GM12878 (cell line): Measurements from ENCODE around the gene HERPUD1. TPM values are rescaled to one million over a fixed set of nuclear protein-coding genes. Genes with fewer than 3 reads are reported as not detected.
A peak's percentile ranks its signal among the peaks of the same experiment; 100 is the strongest.

ENCODE experiments used
- CEBPB ChIP-seq, 2 experiments: fragments of 150-350 bp in 1 of 2; IDR thresholded peaks; 2 replicates each; pipeline ENCODE4 v1.6.1; 2012 to 2014; ENCODE audit warnings: low read depth in 2 of 2, low read length in 2 of 2, borderline replicate concordance in 1 of 2, inconsistent platforms in 1 of 2
- FOS ChIP-seq: IDR thresholded peaks from 3 replicates; pipeline ENCODE4 v1.6.1; 2011; ENCODE audit warnings: borderline replicate concordance; ENCODE audit not compliant: insufficient read length; ENCODE audit errors: extremely low read depth
- FOXM1 ChIP-seq: IDR thresholded peaks from 2 replicates; pipeline ENCODE4 v1.6.1; 2012; ENCODE audit warnings: low read depth, mild to moderate bottlenecking, inconsistent platforms, low read length, moderate library complexity
- IKZF1 ChIP-seq: fragments of 450-650 bp; conservative IDR thresholded peaks from 2 replicates; pipeline ENCODE4 v1.6.1; 2017; ENCODE audit warnings: antibody characterized with exemption, mild to moderate bottlenecking
- NRF1 ChIP-seq: conservative IDR thresholded peaks from 2 replicates; pipeline ENCODE4 v1.6.1; 2011; ENCODE audit warnings: mild to moderate bottlenecking, low read depth, low read length, improper control_type of control experiment
- RELA ChIP-seq: fragments of 450-650 bp; IDR thresholded peaks from 2 replicates; pipeline ENCODE4 v1.8.0; 2014; ENCODE audit warnings: borderline replicate concordance; ENCODE audit not compliant: partially characterized antibody
- RUNX3 ChIP-seq: IDR thresholded peaks from 2 replicates; pipeline ENCODE4 v1.6.1; 2012; ENCODE audit warnings: low read length, inconsistent platforms
- TCF3 ChIP-seq: IDR thresholded peaks from 2 replicates; pipeline ENCODE4 v1.6.1; 2012; ENCODE audit warnings: low read depth, mild to moderate bottlenecking, low read length, borderline replicate concordance; ENCODE audit not compliant: insufficient read depth
- YBX1 ChIP-seq: fragments of 450-650 bp; IDR thresholded peaks from 2 replicates; pipeline ENCODE4 v1.6.1; 2016; ENCODE audit warnings: antibody characterized with exemption
- ZSCAN29 ChIP-seq: fragments of 450-650 bp; IDR thresholded peaks from 2 replicates; pipeline ENCODE4 v1.6.1; 2017; ENCODE audit warnings: mild to moderate bottlenecking, moderate library complexity
- polyA plus RNA-seq, 11 experiments: library from polyadenylated mRNA; depleted of rRNA in 4 of 11; unstranded in 6 of 11; stranded (reverse) in 5 of 11; fragments of >200 nt; fragmentation: Nextera tagmentation in 4 of 11; fragmentation: Illumina TruSeq in 1 of 11; extraction: Ambion mirVana in 4 of 11; extraction: Trizol in 1 of 11; gene quantifications; 1 replicate in 1 of 11; 2 replicates in 10 of 11; pipeline versions ENCODE4 v1.2.1 to v1.2.3, GENCODE V29; 2011 to 2016; ENCODE audit warnings: inconsistent platforms in 2 of 11, missing spikeins in 2 of 11, low read depth in 1 of 11
- total RNA-seq, 4 experiments: library from RNA; depleted of rRNA in 3 of 4; stranded (reverse); fragments of >200 nt in 3 of 4; fragmentation: Illumina TruSeq in 1 of 4; extraction: Trizol in 1 of 4; gene quantifications; 2 replicates each; pipeline versions ENCODE4 v1.2.1 to v1.2.3, GENCODE V29; 2013 to 2021
- TF ChIP-seq, protein P1 (sequence below): fragments of 450-650 bp; IDR thresholded peaks from 2 replicates; pipeline ENCODE4 v1.6.1; 2018; ENCODE audit warnings: borderline replicate concordance, mild to moderate bottlenecking; ENCODE audit not compliant: partially characterized antibody
- TF ChIP-seq, protein P2 (sequence below): IDR thresholded peaks from 2 replicates; pipeline ENCODE4 v1.6.1; 2011; ENCODE audit warnings: low read depth, low read length, improper control_type of control experiment, borderline replicate concordance
- TF ChIP-seq, protein P3 (sequence below): IDR thresholded peaks from 2 replicates; pipeline ENCODE4 v1.6.1; 2012; ENCODE audit warnings: low read length, inconsistent platforms
- TF ChIP-seq, protein P4 (sequence below): fragments of 450-650 bp; IDR thresholded peaks from 2 replicates; pipeline ENCODE4 v1.6.1; 2017; ENCODE audit warnings: mild to moderate bottlenecking, moderate library complexity
- TF ChIP-seq, protein P5 (sequence below): fragments of 450-650 bp; IDR thresholded peaks from 2 replicates; pipeline ENCODE4 v1.6.1; 2017; ENCODE audit warnings: mild to moderate bottlenecking, low read depth, inconsistent platforms; ENCODE audit not compliant: poor library complexity, severe bottlenecking
- TF ChIP-seq, protein P6 (sequence below): fragments of 450-650 bp; IDR thresholded peaks from 2 replicates; pipeline ENCODE4 v1.6.1; 2014; ENCODE audit warnings: mild to moderate bottlenecking

The HERPUD1 gene
- total and polyA plus RNA-seq, 10 of the 15 experiments (the other 5 are each of a cell fraction or from before 2014, with no cell fraction given), result 32.6 to 212 (median 122) TPM

DNA sequence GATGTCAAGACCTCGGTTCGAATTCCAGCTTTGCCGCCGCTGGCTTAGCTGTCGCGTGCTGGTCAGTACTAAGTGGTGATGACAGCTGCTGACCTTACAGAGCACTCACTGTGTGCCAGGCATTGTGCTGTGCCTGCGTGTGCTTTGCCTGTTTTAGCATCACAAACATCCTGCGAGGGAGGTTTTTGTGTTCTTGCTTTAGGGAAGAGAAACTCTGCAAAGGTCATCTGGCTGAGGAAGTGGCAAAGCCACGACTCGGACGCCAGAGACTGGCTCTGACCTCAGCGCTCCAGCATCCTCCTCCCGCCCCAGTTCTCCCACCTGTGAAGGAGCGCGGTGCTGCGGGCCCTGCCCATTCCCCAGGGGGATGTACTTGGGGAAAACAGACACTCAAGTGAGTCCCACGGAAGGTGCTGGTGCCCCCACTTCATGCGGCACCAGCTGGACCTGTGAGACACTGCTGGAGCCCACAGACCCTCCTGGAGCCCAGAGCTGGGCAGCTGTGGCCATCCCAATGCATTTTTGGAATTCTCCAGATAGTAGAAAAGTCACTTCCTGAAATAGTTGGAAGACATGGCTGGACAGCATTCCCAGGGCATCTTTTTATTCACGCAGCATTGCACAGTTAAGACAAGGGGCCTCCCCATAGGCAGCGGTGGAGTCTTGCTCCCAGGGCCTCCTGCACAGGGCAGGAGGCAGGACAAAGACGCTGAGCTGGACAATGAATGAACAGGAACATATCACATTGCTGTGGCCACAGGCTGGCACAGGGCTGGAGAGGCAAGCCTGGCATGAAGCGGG lies 20.0 kb upstream of the HERPUD1 start (continued):
- TF ChIP-seq, protein P1, sequence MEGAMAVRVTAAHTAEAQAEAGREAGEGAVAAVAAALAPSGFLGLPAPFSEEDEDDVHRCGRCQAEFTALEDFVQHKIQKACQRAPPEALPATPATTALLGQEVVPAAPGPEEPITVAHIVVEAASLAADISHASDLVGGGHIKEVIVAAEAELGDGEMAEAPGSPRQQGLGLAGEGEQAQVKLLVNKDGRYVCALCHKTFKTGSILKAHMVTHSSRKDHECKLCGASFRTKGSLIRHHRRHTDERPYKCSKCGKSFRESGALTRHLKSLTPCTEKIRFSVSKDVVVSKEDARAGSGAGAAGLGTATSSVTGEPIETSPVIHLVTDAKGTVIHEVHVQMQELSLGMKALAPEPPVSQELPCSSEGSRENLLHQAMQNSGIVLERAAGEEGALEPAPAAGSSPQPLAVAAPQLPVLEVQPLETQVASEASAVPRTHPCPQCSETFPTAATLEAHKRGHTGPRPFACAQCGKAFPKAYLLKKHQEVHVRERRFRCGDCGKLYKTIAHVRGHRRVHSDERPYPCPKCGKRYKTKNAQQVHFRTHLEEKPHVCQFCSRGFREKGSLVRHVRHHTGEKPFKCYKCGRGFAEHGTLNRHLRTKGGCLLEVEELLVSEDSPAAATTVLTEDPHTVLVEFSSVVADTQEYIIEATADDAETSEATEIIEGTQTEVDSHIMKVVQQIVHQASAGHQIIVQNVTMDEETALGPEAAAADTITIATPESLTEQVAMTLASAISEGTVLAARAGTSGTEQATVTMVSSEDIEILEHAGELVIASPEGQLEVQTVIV, result no peak
- TF ChIP-seq RELA, result no peak
- TF ChIP-seq, protein P2, sequence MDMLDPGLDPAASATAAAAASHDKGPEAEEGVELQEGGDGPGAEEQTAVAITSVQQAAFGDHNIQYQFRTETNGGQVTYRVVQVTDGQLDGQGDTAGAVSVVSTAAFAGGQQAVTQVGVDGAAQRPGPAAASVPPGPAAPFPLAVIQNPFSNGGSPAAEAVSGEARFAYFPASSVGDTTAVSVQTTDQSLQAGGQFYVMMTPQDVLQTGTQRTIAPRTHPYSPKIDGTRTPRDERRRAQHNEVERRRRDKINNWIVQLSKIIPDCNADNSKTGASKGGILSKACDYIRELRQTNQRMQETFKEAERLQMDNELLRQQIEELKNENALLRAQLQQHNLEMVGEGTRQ, result no peak
- peak; percentile 91 for TF ChIP-seq RUNX3
- TF ChIP-seq YBX1, result no peak
- no peak for TF ChIP-seq NRF1
- TF ChIP-seq IKZF1, result peak; percentile 99
- TF ChIP-seq, protein P3, sequence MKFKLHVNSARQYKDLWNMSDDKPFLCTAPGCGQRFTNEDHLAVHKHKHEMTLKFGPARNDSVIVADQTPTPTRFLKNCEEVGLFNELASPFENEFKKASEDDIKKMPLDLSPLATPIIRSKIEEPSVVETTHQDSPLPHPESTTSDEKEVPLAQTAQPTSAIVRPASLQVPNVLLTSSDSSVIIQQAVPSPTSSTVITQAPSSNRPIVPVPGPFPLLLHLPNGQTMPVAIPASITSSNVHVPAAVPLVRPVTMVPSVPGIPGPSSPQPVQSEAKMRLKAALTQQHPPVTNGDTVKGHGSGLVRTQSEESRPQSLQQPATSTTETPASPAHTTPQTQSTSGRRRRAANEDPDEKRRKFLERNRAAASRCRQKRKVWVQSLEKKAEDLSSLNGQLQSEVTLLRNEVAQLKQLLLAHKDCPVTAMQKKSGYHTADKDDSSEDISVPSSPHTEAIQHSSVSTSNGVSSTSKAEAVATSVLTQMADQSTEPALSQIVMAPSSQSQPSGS, result peak; percentile 75
- peak; percentile 43 for TF ChIP-seq TCF3
- TF ChIP-seq, protein P4, sequence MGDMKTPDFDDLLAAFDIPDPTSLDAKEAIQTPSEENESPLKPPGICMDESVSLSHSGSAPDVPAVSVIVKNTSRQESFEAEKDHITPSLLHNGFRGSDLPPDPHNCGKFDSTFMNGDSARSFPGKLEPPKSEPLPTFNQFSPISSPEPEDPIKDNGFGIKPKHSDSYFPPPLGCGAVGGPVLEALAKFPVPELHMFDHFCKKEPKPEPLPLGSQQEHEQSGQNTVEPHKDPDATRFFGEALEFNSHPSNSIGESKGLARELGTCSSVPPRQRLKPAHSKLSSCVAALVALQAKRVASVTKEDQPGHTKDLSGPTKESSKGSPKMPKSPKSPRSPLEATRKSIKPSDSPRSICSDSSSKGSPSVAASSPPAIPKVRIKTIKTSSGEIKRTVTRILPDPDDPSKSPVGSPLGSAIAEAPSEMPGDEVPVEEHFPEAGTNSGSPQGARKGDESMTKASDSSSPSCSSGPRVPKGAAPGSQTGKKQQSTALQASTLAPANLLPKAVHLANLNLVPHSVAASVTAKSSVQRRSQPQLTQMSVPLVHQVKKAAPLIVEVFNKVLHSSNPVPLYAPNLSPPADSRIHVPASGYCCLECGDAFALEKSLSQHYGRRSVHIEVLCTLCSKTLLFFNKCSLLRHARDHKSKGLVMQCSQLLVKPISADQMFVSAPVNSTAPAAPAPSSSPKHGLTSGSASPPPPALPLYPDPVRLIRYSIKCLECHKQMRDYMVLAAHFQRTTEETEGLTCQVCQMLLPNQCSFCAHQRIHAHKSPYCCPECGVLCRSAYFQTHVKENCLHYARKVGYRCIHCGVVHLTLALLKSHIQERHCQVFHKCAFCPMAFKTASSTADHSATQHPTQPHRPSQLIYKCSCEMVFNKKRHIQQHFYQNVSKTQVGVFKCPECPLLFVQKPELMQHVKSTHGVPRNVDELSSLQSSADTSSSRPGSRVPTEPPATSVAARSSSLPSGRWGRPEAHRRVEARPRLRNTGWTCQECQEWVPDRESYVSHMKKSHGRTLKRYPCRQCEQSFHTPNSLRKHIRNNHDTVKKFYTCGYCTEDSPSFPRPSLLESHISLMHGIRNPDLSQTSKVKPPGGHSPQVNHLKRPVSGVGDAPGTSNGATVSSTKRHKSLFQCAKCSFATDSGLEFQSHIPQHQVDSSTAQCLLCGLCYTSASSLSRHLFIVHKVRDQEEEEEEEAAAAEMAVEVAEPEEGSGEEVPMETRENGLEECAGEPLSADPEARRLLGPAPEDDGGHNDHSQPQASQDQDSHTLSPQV, result peak; percentile 88; the same call in 1 of the 2 replicates
- TF ChIP-seq FOXM1, result no peak; the same call in 1 of the 2 replicates
- no peak for TF ChIP-seq FOS
- TF ChIP-seq ZSCAN29, result no peak
- TF ChIP-seq, protein P5, sequence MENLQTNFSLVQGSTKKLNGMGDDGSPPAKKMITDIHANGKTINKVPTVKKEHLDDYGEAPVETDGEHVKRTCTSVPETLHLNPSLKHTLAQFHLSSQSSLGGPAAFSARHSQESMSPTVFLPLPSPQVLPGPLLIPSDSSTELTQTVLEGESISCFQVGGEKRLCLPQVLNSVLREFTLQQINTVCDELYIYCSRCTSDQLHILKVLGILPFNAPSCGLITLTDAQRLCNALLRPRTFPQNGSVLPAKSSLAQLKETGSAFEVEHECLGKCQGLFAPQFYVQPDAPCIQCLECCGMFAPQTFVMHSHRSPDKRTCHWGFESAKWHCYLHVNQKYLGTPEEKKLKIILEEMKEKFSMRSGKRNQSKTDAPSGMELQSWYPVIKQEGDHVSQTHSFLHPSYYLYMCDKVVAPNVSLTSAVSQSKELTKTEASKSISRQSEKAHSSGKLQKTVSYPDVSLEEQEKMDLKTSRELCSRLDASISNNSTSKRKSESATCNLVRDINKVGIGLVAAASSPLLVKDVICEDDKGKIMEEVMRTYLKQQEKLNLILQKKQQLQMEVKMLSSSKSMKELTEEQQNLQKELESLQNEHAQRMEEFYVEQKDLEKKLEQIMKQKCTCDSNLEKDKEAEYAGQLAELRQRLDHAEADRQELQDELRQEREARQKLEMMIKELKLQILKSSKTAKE, result peak; percentile 88
- TF ChIP-seq, protein P6, sequence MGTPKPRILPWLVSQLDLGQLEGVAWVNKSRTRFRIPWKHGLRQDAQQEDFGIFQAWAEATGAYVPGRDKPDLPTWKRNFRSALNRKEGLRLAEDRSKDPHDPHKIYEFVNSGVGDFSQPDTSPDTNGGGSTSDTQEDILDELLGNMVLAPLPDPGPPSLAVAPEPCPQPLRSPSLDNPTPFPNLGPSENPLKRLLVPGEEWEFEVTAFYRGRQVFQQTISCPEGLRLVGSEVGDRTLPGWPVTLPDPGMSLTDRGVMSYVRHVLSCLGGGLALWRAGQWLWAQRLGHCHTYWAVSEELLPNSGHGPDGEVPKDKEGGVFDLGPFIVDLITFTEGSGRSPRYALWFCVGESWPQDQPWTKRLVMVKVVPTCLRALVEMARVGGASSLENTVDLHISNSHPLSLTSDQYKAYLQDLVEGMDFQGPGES, result no peak
- no peak for TF ChIP-seq CEBPB (IDR thresholded peaks at IDR 0.05; ENCODE audit: borderline replicate concordance in 1 of 2, low read depth in 2 of 2, low read length in 2 of 2)
